ENCODE results near the gene TGFBR3L. TPM values are rescaled to one million over a fixed set of nuclear protein-coding genes. Genes with fewer than 3 reads are reported as not detected.

Gene TGFBR3L
- total RNA-seq, 1 experiment from 2014 or later: 0.94 TPM

DNA sequence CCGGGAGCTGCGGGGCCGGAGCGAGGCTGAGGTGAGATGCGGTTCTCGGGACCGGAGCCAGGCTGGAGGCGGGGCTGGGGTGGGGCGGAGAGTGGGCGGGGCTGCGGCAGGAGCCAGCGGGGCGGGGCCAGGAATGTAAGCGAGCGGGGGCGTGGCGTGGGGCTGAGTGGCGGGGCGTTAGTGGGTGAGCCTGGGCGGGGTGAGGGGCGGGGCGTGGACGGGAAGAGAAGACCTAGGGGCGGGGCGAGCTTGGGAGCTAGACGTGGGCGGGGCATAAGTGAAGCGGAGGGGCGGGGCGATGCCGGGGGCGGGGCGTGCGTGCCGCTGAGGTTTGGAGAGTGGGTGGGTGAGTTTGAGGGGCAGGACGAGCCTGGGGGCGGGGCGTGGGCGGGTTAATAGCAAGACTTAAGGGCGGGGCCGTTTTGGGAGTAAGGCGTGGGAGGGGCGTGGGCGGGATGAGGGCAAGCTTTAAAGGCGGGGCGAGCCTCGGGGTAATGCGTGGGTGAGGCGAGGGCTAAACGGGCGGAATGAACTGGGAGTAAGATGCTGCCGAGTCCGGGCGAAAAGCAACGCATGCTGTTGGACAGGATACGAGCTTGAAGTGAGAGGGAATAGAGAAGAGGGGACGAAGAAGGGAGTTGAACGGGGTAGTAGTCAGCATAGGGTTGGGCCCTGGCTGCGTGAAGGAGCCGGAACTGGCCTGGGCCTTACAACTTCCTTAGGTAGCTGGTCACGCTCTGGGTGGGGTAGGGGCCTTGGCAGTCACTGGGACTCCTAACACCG, 6.1 kb downstream of the TGFBR3L start:
- CTCF ChIA-PET: interaction anchor here (0.6 to 2.3 kb wide), 13 partner anchors 8 to 1390 kb away, joined by 3 to 18 read pairs (median 8); partner anchors contain the start of genes LRRC8E, TIMM44 and TNFSF9
- peak; percentile 93 for DNase-seq
- Mint-ChIP-seq H3K27ac (ENCODE audit: unreplicated experiment) (peak overlapping the region; percentile 39), H3K27me3 (ENCODE audit: unreplicated experiment) (no peaks in the 10 kb centered on the region), H3K9me3 (ENCODE audit: low read depth, unreplicated experiment) (no peaks in the 10 kb centered on the region), H3K4me3 (ENCODE audit: low read depth, unreplicated experiment) (peak overlapping the region; percentile 76), H3K4me1 (ENCODE audit: low read depth, unreplicated experiment) (peaks cover 8% of the 10 kb centered on the region), H3K36me3 (ENCODE audit: insufficient read depth, unreplicated experiment) (peaks cover 32% of the 10 kb centered on the region)
- intact Hi-C loops (cut with micrococcal nuclease; ENCODE audit: unreplicated experiment): no loop called here
- no TSS peak for BruUV-seq (replicated peaks)
- no peak for TF ChIP-seq CTCF (IDR thresholded peaks at IDR 0.05; ENCODE audit: unreplicated experiment)

DNA sequence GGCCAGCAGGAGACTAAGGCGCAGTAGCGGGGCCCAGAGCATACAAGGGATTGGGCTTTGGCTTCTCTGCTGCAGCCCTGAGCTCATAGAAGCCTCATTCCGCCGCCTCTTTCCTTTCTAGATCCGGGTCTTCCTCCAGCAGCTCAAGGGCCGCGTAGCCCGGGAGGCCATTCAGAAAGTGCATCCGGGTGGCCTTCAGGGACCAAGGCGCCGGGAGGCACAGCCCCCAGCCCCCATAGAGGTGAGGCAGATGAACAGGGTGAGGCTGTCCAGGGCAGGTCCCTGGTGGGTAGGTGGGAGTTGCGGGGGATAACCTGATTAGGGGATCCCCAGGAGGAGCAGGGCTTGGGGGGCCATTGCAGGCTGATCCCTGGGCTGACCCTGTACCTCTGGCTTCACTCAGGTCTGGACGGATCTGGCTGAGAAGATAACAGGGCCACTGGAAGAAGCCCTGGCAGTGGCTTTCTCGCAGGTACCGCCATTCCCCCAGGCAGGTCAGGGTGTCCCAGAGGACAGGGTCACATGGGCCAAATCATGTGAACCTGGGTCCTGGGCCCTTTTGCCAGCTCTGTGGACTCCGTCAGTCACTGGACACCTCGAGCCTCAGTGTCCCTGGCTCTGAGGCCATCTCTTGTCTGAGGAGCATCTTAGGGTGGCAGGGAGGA, 6.8 kb downstream of the TGFBR3L start:
- peak overlapping the region; percentile 39 for H3K27ac Mint-ChIP-seq (ENCODE audit: unreplicated experiment)

DNA sequence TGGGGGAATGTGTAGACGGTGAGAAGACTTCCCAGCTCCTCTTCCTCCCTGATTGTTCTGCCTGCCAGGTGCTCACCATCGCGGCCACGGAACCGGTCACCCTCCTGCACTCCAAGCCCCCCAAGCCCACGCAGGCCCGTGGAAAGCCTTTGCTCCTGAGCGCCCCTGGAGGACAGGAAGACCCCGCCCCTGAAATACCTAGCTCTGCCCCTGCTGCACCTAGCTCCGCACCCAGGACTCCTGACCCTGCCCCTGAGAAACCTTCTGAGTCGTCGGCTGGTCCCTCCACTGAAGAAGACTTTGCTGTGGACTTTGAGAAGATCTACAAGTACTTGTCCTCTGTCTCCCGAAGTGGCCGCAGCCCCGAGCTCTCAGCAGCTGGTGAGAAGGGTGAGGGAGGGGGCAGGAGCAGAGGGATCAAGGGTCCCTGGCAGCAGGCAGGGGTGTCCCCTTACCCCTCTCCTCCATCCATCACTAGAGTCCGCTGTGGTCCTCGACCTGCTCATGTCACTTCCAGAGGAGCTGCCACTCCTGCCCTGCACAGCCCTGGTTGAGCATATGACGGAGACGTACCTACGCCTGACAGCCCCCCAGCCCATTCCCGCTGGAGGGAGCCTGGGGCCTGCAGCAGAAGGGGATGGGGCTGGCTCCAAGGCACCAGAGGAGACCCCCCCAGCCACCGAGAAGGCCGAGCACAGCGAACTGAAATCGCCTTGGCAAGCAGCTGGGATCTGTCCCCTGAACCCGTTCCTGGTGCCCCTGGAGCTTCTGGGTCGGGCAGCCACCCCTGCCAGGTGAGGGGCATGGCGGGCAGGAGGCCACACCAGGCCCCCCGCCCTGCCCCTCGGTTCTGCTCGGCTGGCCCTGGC, 7.6 kb downstream of the TGFBR3L start:
- H3K4me3 Mint-ChIP-seq (ENCODE audit: low read depth, unreplicated experiment): no peak overlapping the region
- TF ChIP-seq CTCF (IDR thresholded peaks at IDR 0.05; ENCODE audit: unreplicated experiment): no peak
- CTCF ChIA-PET: no interaction called here
- no peaks in the 10 kb centered on the region for H3K27me3 Mint-ChIP-seq (ENCODE audit: unreplicated experiment)
- peaks cover 8% of the 10 kb centered on the region for H3K4me1 Mint-ChIP-seq (ENCODE audit: low read depth, unreplicated experiment)
- H3K27ac Mint-ChIP-seq (ENCODE audit: unreplicated experiment): no peak overlapping the region
- H3K9me3 Mint-ChIP-seq (ENCODE audit: low read depth, unreplicated experiment): no peaks in the 10 kb centered on the region
- peaks cover 42% of the 10 kb centered on the region for H3K36me3 Mint-ChIP-seq (ENCODE audit: insufficient read depth, unreplicated experiment)
- intact Hi-C loops (cut with micrococcal nuclease; ENCODE audit: unreplicated experiment): no loop called here
- no TSS peak for BruUV-seq (replicated peaks)
- no peak for DNase-seq

More for the DNA sequence above, 6.8 kb downstream of the TGFBR3L start:
- Mint-ChIP-seq H3K4me1 (ENCODE audit: low read depth, unreplicated experiment) (peaks cover 8% of the 10 kb centered on the region), H3K36me3 (ENCODE audit: insufficient read depth, unreplicated experiment) (peaks cover 37% of the 10 kb centered on the region), H3K27me3 (ENCODE audit: unreplicated experiment) (no peaks in the 10 kb centered on the region), H3K4me3 (ENCODE audit: low read depth, unreplicated experiment) (peak overlapping the region; percentile 76), H3K9me3 (ENCODE audit: low read depth, unreplicated experiment) (no peaks in the 10 kb centered on the region)
- intact Hi-C loops (cut with micrococcal nuclease; ENCODE audit: unreplicated experiment): no loop called here
- TSS peak; percentile 70 for BruUV-seq (replicated peaks)
- TF ChIP-seq CTCF (IDR thresholded peaks at IDR 0.05; ENCODE audit: unreplicated experiment): no peak
- no peak for DNase-seq
- CTCF ChIA-PET: interaction anchor here (0.6 to 2.3 kb wide), 6 partner anchors 8 to 353 kb away, joined by 3 to 18 read pairs (median 10); partner anchors contain the start of gene TIMM44

- Mint-ChIP-seq H3K4me1 (ENCODE audit: low read depth, unreplicated experiment) (peaks cover 8% of the 10 kb centered on the region), H3K36me3 (ENCODE audit: insufficient read depth, unreplicated experiment) (peaks cover 46% of the 10 kb centered on the region), H3K27me3 (ENCODE audit: unreplicated experiment) (no peaks in the 10 kb centered on the region), H3K9me3 (ENCODE audit: low read depth, unreplicated experiment) (no peaks in the 10 kb centered on the region), H3K4me3 (ENCODE audit: low read depth, unreplicated experiment) (peak overlapping the region; percentile 5), H3K27ac (ENCODE audit: unreplicated experiment) (no peak overlapping the region)
- TF ChIP-seq CTCF (IDR thresholded peaks at IDR 0.05; ENCODE audit: unreplicated experiment): no peak
- intact Hi-C loops (cut with micrococcal nuclease; ENCODE audit: unreplicated experiment): no loop called here
- CTCF ChIA-PET: no interaction called here
- no peak for DNase-seq
- BruUV-seq (replicated peaks): no TSS peak
Observed at GRCh38 chr19:7922836-7923195, 8.2 kb downstream of the TGFBR3L start.

Measured in Calu3 (cell line).